HepG2 (cell line): Measurements from ENCODE around the gene GPS1. TPM values are rescaled to one million over a fixed set of nuclear protein-coding genes. Genes with fewer than 3 reads are reported as not detected.
A peak's percentile ranks its signal among the peaks of the same experiment; 100 is the strongest.

Source experiments
- ATF2 ChIP-seq: sonication (generic); formaldehyde crosslinking; IDR thresholded peaks from 2 replicates; pipeline ENCODE4 v1.4.0; 2020; ENCODE audit warnings: missing genetic modification reagents
- CC2D1A ChIP-seq: sonication (generic); formaldehyde crosslinking; IDR thresholded peaks from 2 replicates; pipeline ENCODE4 v1.8.1; 2023; ENCODE audit warnings: mild to moderate bottlenecking, missing genetic modification reagents
- CEBPB ChIP-seq: IDR thresholded peaks from 2 replicates; pipeline ENCODE4 v1.6.1; 2011; ENCODE audit warnings: low read depth, low read length, improper control_type of control experiment, borderline replicate concordance
- ETV5 ChIP-seq: IDR thresholded peaks from 2 replicates; pipeline ENCODE4 v1.6.1; 2018; ENCODE audit warnings: missing biosample characterization, missing genetic modification reagents, inconsistent platforms, borderline replicate concordance
- MXD1 ChIP-seq: sonication (generic); formaldehyde crosslinking; IDR thresholded peaks from 2 replicates; pipeline ENCODE4 v1.4.0; 2020; ENCODE audit warnings: mild to moderate bottlenecking, missing genetic modification reagents
- SRSF1 ChIP-seq: fragments of 200-400 bp; formaldehyde crosslinking; optimal IDR thresholded peaks from 2 replicates; pipeline ENCODE3; 2017; ENCODE audit warnings: mild to moderate bottlenecking, low read depth, low read length, moderate library complexity
- ZNF691 ChIP-seq: sonication (generic); formaldehyde crosslinking; IDR thresholded peaks from 2 replicates; pipeline ENCODE4 v1.4.0; 2020; ENCODE audit warnings: missing genetic modification reagents, low read depth, mild to moderate bottlenecking, borderline replicate concordance
- polyA plus RNA-seq, 8 experiments: library from polyadenylated mRNA; depleted of rRNA in 3 of 8; stranded (reverse) in 7 of 8; unstranded in 1 of 8; fragments of >200 nt; fragmentation: Illumina TruSeq in 4 of 8; extraction: Trizol in 4 of 8; gene quantifications; 2 replicates each; pipeline versions ENCODE4 v1.2.1 to v1.2.3, GENCODE V29; 2011 to 2016; ENCODE audit warnings: low read depth in 4 of 8, missing spikeins in 1 of 8, mixed read lengths in 1 of 8; ENCODE audit not compliant: insufficient read depth in 1 of 8
- total RNA-seq, 5 experiments: library from RNA; depleted of rRNA; stranded (reverse); fragments of >200 nt; fragmentation: Illumina TruSeq; extraction: Trizol; gene quantifications; 2 replicates each; pipeline ENCODE4 v1.2.3, GENCODE V29; 2016; ENCODE audit warnings: low read depth in 1 of 5
- TF ChIP-seq, protein P1 (sequence below): IDR thresholded peaks from 2 replicates; pipeline ENCODE4 v1.6.1; 2016; ENCODE audit warnings: low read depth, missing genetic modification reagents, missing compliant biosample characterization
- TF ChIP-seq, protein P2 (sequence below): IDR thresholded peaks from 2 replicates; pipeline ENCODE4 v1.6.1; 2012; ENCODE audit warnings: low read length, improper control_type of control experiment
- TF ChIP-seq, protein P3 (sequence below): fragments of 450-650 bp; IDR thresholded peaks from 2 replicates; pipeline ENCODE4 v1.6.1; 2016

The GPS1 gene
- total and polyA plus RNA-seq, 2 of the 13 experiments (the other 11 are each of a cell fraction or from before 2014, with no cell fraction given) = 124 to 128 TPM

GRCh38 chr17:82076018-82076784 is 24.5 kb downstream of the GPS1 start (continued):
- TF ChIP-seq, protein P1, sequence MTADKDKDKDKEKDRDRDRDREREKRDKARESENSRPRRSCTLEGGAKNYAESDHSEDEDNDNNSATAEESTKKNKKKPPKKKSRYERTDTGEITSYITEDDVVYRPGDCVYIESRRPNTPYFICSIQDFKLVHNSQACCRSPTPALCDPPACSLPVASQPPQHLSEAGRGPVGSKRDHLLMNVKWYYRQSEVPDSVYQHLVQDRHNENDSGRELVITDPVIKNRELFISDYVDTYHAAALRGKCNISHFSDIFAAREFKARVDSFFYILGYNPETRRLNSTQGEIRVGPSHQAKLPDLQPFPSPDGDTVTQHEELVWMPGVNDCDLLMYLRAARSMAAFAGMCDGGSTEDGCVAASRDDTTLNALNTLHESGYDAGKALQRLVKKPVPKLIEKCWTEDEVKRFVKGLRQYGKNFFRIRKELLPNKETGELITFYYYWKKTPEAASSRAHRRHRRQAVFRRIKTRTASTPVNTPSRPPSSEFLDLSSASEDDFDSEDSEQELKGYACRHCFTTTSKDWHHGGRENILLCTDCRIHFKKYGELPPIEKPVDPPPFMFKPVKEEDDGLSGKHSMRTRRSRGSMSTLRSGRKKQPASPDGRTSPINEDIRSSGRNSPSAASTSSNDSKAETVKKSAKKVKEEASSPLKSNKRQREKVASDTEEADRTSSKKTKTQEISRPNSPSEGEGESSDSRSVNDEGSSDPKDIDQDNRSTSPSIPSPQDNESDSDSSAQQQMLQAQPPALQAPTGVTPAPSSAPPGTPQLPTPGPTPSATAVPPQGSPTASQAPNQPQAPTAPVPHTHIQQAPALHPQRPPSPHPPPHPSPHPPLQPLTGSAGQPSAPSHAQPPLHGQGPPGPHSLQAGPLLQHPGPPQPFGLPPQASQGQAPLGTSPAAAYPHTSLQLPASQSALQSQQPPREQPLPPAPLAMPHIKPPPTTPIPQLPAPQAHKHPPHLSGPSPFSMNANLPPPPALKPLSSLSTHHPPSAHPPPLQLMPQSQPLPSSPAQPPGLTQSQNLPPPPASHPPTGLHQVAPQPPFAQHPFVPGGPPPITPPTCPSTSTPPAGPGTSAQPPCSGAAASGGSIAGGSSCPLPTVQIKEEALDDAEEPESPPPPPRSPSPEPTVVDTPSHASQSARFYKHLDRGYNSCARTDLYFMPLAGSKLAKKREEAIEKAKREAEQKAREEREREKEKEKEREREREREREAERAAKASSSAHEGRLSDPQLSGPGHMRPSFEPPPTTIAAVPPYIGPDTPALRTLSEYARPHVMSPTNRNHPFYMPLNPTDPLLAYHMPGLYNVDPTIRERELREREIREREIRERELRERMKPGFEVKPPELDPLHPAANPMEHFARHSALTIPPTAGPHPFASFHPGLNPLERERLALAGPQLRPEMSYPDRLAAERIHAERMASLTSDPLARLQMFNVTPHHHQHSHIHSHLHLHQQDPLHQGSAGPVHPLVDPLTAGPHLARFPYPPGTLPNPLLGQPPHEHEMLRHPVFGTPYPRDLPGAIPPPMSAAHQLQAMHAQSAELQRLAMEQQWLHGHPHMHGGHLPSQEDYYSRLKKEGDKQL (CRISPR knock-in tag) = no peak
- TF ChIP-seq, protein P2, sequence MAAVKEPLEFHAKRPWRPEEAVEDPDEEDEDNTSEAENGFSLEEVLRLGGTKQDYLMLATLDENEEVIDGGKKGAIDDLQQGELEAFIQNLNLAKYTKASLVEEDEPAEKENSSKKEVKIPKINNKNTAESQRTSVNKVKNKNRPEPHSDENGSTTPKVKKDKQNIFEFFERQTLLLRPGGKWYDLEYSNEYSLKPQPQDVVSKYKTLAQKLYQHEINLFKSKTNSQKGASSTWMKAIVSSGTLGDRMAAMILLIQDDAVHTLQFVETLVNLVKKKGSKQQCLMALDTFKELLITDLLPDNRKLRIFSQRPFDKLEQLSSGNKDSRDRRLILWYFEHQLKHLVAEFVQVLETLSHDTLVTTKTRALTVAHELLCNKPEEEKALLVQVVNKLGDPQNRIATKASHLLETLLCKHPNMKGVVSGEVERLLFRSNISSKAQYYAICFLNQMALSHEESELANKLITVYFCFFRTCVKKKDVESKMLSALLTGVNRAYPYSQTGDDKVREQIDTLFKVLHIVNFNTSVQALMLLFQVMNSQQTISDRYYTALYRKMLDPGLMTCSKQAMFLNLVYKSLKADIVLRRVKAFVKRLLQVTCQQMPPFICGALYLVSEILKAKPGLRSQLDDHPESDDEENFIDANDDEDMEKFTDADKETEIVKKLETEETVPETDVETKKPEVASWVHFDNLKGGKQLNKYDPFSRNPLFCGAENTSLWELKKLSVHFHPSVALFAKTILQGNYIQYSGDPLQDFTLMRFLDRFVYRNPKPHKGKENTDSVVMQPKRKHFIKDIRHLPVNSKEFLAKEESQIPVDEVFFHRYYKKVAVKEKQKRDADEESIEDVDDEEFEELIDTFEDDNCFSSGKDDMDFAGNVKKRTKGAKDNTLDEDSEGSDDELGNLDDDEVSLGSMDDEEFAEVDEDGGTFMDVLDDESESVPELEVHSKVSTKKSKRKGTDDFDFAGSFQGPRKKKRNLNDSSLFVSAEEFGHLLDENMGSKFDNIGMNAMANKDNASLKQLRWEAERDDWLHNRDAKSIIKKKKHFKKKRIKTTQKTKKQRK = no peak
- no peak for TF ChIP-seq MXD1
- TF ChIP-seq CC2D1A (CRISPR knock-in tag) = no peak
- TF ChIP-seq ETV5 = no peak
- TF ChIP-seq, protein P3, sequence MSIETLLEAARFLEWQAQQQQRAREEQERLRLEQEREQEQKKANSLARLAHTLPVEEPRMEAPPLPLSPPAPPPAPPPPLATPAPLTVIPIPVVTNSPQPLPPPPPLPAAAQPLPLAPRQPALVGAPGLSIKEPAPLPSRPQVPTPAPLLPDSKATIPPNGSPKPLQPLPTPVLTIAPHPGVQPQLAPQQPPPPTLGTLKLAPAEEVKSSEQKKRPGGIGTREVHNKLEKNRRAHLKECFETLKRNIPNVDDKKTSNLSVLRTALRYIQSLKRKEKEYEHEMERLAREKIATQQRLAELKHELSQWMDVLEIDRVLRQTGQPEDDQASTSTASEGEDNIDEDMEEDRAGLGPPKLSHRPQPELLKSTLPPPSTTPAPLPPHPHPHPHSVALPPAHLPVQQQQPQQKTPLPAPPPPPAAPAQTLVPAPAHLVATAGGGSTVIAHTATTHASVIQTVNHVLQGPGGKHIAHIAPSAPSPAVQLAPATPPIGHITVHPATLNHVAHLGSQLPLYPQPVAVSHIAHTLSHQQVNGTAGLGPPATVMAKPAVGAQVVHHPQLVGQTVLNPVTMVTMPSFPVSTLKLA = no peak
- no peak for TF ChIP-seq SRSF1
- TF ChIP-seq ATF2 (CRISPR knock-in tag) = no peak
- peak; percentile 25; the same call in 1 of the 2 replicates for TF ChIP-seq CEBPB
- TF ChIP-seq ZNF691 (CRISPR knock-in tag) = no peak
